ENCODE data around the gene VPS13D.

- TF ChIP-seq CTCF (IDR thresholded peaks at IDR 0.05; ENCODE audit: low read depth, low read length, poor library complexity, severe bottlenecking) (no peak), EZH2phosphoT487 (IDR thresholded peaks at IDR 0.05; ENCODE audit: borderline replicate concordance, low read length) (no peak)
These were observed 28.4 kb downstream of the VPS13D start for GRCh38 chr1:12258272-12258671.

All from DOHH2 (cell line).